Lower lobe of right lung (tissue), 2 donors: ENCODE data around the gene NOS1AP. TPM values are rescaled to one million over a fixed set of nuclear protein-coding genes. Genes with fewer than 3 reads are reported as not detected.
"Not testable (repeated sequence)": the region's sequence is repeated elsewhere in the genome, so short reads cannot be mapped to it uniquely, and the experiment has no call there.

Experiments used
- ATAC-seq, 2 donors: fragments of 200-7000 bp; cut with Tn5 transposase; one replicate each; pipeline ENCODE4 v1.9.1; 2020 to 2022; ENCODE audit warnings: mild to moderate bottlenecking in 2 of 2, moderate library complexity in 2 of 2
- DNase-seq: peaks from one replicate; pipeline ENCODE4 v3.0.0-alpha.2; 2020
- H3K27ac ChIP-seq: fragments of 200-600 bp; one replicate; pipeline ENCODE4 v1.8.0; 2022
- H3K27me3 ChIP-seq: fragments of 200-600 bp; one replicate; pipeline ENCODE4 v1.8.0; 2022; ENCODE audit warnings: low read depth
- H3K36me3 ChIP-seq: fragments of 200-600 bp; one replicate; pipeline ENCODE4 v1.8.0; 2022; ENCODE audit warnings: mild to moderate bottlenecking
- H3K4me1 ChIP-seq: fragments of 200-600 bp; one replicate; pipeline ENCODE4 v1.8.0; 2022
- H3K4me3 ChIP-seq: fragments of 200-600 bp; one replicate; pipeline ENCODE4 v1.8.0; 2022; ENCODE audit warnings: mild to moderate bottlenecking
- H3K9me3 ChIP-seq: fragments of 200-600 bp; one replicate; pipeline ENCODE4 v1.8.0; 2022
- intact Hi-C: fragments of 100-400 bp; cut with DNase I; formaldehyde crosslinking; loops from one replicate; pipeline ENCODE4 v1.11.0; 2022
- total RNA-seq: library from RNA; stranded (reverse); fragmentation: NEBNext Ultra II Directional; extraction: Animal tissue kit (Norgen Biotek cat#: 25700); gene quantifications from one replicate; pipeline ENCODE4 v1.2.1, GENCODE V29; 2021
- TF ChIP-seq, protein P1 (sequence below): fragments of 200-600 bp; IDR thresholded peaks from one replicate; pipeline ENCODE4 v1.8.0; 2022; ENCODE audit warnings: antibody characterized with exemption, mild to moderate bottlenecking
- donor health status: DM: no; HTN: yes; CAD: no; lungs with severe emphysema.

NOS1AP gene
- total RNA-seq, 1 donor from 2014 or later: 3.6 TPM

DNA sequence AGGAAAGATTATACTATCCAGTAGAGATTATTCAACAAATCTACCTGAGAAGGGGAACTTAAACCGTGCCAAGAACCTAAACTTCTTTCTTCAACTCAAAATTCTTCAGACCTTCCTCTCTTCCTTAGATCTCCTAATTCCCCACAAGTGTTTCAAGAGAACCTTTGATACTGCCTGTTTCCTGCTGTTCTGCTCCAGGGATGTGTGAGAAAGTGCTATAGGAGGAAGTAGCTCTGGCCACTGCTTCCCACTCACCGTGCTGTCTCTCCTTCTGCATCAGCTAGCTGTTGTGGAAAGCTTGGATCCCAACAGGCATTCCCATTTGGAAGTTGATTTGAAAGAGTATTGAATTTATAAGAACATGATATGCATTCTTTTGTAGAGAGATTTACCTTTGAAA lies 4.5 kb upstream of the NOS1AP start:
- H3K36me3 ChIP-seq: no peaks in the 10 kb centered on the region
- H3K4me3 ChIP-seq: no peak overlapping the region
- no peak overlapping the region for H3K27ac ChIP-seq
- intact Hi-C loops: no loop called here
- TF ChIP-seq, protein P1, sequence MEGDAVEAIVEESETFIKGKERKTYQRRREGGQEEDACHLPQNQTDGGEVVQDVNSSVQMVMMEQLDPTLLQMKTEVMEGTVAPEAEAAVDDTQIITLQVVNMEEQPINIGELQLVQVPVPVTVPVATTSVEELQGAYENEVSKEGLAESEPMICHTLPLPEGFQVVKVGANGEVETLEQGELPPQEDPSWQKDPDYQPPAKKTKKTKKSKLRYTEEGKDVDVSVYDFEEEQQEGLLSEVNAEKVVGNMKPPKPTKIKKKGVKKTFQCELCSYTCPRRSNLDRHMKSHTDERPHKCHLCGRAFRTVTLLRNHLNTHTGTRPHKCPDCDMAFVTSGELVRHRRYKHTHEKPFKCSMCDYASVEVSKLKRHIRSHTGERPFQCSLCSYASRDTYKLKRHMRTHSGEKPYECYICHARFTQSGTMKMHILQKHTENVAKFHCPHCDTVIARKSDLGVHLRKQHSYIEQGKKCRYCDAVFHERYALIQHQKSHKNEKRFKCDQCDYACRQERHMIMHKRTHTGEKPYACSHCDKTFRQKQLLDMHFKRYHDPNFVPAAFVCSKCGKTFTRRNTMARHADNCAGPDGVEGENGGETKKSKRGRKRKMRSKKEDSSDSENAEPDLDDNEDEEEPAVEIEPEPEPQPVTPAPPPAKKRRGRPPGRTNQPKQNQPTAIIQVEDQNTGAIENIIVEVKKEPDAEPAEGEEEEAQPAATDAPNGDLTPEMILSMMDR: no peak
- peaks cover under 1% of the 10 kb centered on the region for H3K4me1 ChIP-seq
- no peak for DNase-seq
- peaks cover 12% of the 10 kb centered on the region for H3K27me3 ChIP-seq
- ATAC-seq: no peak
- H3K9me3 ChIP-seq: no peaks in the 10 kb centered on the region

DNA sequence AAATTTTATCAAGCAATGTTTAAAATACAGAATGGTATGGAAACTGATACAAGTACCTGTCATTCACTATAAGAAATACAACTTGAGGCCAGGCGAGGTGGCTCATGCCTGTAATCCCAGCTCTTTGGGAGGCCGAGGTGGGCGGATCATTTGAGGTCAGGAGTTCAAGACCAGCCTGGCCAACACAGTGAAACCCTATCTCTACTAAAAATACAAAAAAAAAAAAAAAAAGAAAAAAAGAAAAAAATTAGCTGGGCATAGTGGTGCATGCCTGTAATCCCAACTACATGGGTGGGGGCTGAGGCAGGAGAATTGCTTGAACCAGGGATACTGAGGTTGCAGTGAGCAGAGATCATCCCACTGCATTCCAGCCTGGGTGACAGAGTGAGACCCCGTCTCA lies 2.7 kb upstream of the NOS1AP start:
- DNase-seq, H3K36me3 ChIP-seq, H3K27ac ChIP-seq, intact Hi-C loops, ATAC-seq, H3K9me3 ChIP-seq, H3K4me3 ChIP-seq: not testable (repeated sequence)
- peaks cover 16% of the 10 kb centered on the region for H3K27me3 ChIP-seq
- H3K4me1 ChIP-seq: peaks cover 11% of the 10 kb centered on the region

DNA sequence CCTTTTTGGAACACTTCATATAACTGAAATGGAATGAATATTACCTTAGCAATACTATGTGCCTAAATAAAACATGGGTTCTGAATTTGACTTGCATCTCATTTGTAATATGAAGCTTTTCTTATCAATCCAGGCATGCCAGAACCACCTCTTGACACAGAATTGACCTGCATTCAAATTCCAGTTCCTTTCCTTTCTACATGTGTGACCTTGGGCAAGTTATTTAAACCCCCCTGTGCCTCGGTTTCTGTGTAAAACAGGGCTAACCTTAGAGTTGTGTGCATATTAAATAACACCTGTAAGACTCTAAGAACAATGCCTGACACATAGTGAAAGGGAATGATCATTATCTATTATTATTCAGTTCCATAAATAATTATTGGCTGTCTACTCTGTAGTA lies 2.0 kb upstream of the NOS1AP start:
- peaks cover 11% of the 10 kb centered on the region for H3K4me1 ChIP-seq
- TF ChIP-seq, protein P1: no peak
- no peak for DNase-seq
- H3K27me3 ChIP-seq: peaks cover 16% of the 10 kb centered on the region
- intact Hi-C loops: no loop called here
- no peak for ATAC-seq
- no peaks in the 10 kb centered on the region for H3K9me3 ChIP-seq
- H3K36me3 ChIP-seq: no peaks in the 10 kb centered on the region
- H3K4me3 ChIP-seq: no peak overlapping the region
- no peak overlapping the region for H3K27ac ChIP-seq

DNA sequence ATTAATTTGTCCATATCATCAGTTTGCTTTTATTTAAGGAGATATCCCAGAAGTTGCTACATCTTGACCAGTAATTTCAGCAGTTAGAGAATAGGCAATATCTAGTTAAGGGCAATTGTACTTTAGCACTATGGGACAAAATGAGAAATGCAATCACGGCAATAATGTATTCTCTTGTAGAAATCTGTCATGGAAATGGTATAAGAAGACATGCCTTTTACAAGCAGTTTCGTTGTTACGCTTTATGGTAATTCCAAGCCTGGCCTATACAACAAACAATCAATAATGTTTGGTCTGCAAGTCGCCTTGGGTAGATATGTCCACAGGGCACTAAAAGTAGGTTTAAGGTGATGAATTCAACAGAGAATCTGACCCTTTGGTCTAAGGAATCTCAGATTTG lies 1.2 kb upstream of the NOS1AP start:
- Histone ChIP-seq H3K4me1 (peaks cover 11% of the 10 kb centered on the region), H3K36me3 (no peaks in the 10 kb centered on the region), H3K4me3 (no peak overlapping the region), H3K27ac (no peak overlapping the region), H3K9me3 (no peaks in the 10 kb centered on the region), H3K27me3 (peaks cover 16% of the 10 kb centered on the region)
- ATAC-seq: no peak
- DNase-seq: no peak
- intact Hi-C loops: no loop called here
- TF ChIP-seq, protein P1: no peak

DNA sequence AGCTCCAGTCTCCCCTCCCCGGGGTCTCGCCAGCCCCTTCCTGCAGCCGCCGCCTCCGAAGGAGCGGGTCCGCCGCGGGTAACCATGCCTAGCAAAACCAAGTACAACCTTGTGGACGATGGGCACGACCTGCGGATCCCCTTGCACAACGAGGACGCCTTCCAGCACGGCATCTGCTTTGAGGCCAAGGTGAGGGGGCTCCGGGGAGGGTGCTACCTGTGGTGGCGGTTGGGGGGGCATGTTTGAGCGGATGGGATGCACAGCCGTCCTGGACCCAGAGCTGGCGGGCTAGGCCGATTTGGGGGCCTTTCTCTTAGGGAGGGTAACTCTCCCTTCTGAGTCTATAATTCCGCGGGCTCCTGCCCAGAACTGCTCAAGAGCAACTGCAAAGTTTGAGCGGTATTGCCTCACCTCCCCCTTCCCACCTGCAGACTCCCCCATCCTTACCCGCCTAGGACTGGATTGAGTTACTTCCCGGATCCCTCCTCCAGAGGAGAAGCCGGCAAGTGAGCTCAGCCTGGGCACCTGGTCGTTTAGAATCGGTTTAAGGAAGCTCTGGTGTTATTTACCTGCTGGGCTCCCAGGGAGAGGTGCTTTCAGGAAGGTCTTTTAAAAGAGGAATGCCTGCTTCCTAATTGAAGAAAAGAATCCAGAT lies 730 bp downstream of the NOS1AP start:
- H3K4me3 ChIP-seq: peak overlapping the region; percentile 64
- H3K4me1 ChIP-seq: peaks cover 11% of the 10 kb centered on the region
- peak overlapping the region; percentile 68 for H3K27ac ChIP-seq
- DNase-seq (peak; percentile 50), ATAC-seq (peak; percentile 74)
- H3K36me3 ChIP-seq: no peaks in the 10 kb centered on the region
- H3K9me3 ChIP-seq: no peaks in the 10 kb centered on the region
- H3K27me3 ChIP-seq: peaks cover 16% of the 10 kb centered on the region
- intact Hi-C loops: no loop called here
- TF ChIP-seq, protein P1: no peak

DNA sequence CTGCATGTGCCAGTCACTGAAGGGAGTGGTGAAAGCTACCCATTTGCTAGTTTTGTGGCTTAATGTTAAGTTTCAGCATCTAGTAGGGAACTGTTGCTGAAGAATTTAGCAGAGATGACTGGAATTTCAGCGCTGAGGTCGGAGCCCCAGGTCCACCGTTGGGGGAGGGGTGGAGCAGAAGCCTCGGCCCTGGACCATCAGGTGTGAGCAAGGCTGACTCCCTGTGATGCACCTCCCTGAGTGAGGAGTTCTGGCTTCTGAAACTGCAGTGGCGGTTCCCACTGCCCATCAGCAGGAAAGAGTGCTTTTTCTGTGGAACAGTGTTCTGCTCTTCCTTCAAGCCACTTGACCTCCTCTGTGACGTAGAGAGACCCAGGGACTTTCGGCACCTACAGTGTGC lies 1.3 kb downstream of the NOS1AP start:
- intact Hi-C loops: no loop called here
- H3K9me3 ChIP-seq: no peaks in the 10 kb centered on the region
- no peak overlapping the region for H3K27ac ChIP-seq
- H3K4me1 ChIP-seq: peaks cover 11% of the 10 kb centered on the region
- TF ChIP-seq, protein P1: no peak
- DNase-seq (no peak), ATAC-seq (peak in 1 of 2 donors; percentile 6)
- peaks cover 16% of the 10 kb centered on the region for H3K27me3 ChIP-seq
- H3K36me3 ChIP-seq: no peaks in the 10 kb centered on the region
- peak overlapping the region; percentile 64 for H3K4me3 ChIP-seq
